C4-2B (cell line): ENCODE data around the gene KRTAP10-3.

Experiments used
- H3K27ac ChIP-seq: fragments of 450-650 bp; 2 replicates; pipeline ENCODE4 v1.5.1; 2017
- ZFX ChIP-seq: fragments of 450-650 bp; IDR thresholded peaks from 2 replicates; pipeline ENCODE4 v1.6.1; 2017
- TF ChIP-seq, protein P1 (sequence below): fragments of 450-650 bp; conservative IDR thresholded peaks from 2 replicates; pipeline ENCODE4 v1.5.1; 2017; ENCODE audit warnings: mild to moderate bottlenecking

KRTAP10-3 gene

DNA sequence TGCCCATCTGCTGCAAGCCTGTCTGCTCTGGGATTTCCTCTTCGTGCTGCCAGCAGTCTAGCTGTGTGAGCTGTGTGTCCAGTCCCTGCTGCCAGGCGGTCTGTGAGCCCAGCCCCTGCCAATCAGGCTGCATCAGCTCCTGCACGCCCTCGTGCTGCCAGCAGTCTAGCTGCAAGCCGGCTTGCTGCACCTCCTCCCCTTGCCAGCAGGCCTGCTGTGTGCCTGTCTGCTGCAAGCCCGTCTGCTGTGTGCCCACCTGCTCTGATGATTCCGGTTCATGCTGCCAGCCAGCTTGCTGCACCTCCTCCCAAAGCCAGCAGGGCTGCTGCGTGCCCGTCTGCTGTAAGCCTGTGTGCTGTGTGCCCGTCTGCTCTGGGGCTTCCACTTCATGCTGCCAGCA, 42.5 kb upstream of the KRTAP10-3 start:
- TF ChIP-seq, protein P1, sequence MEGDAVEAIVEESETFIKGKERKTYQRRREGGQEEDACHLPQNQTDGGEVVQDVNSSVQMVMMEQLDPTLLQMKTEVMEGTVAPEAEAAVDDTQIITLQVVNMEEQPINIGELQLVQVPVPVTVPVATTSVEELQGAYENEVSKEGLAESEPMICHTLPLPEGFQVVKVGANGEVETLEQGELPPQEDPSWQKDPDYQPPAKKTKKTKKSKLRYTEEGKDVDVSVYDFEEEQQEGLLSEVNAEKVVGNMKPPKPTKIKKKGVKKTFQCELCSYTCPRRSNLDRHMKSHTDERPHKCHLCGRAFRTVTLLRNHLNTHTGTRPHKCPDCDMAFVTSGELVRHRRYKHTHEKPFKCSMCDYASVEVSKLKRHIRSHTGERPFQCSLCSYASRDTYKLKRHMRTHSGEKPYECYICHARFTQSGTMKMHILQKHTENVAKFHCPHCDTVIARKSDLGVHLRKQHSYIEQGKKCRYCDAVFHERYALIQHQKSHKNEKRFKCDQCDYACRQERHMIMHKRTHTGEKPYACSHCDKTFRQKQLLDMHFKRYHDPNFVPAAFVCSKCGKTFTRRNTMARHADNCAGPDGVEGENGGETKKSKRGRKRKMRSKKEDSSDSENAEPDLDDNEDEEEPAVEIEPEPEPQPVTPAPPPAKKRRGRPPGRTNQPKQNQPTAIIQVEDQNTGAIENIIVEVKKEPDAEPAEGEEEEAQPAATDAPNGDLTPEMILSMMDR: peak; percentile 45
- peak overlapping the region; percentile 57 for H3K27ac ChIP-seq

DNA sequence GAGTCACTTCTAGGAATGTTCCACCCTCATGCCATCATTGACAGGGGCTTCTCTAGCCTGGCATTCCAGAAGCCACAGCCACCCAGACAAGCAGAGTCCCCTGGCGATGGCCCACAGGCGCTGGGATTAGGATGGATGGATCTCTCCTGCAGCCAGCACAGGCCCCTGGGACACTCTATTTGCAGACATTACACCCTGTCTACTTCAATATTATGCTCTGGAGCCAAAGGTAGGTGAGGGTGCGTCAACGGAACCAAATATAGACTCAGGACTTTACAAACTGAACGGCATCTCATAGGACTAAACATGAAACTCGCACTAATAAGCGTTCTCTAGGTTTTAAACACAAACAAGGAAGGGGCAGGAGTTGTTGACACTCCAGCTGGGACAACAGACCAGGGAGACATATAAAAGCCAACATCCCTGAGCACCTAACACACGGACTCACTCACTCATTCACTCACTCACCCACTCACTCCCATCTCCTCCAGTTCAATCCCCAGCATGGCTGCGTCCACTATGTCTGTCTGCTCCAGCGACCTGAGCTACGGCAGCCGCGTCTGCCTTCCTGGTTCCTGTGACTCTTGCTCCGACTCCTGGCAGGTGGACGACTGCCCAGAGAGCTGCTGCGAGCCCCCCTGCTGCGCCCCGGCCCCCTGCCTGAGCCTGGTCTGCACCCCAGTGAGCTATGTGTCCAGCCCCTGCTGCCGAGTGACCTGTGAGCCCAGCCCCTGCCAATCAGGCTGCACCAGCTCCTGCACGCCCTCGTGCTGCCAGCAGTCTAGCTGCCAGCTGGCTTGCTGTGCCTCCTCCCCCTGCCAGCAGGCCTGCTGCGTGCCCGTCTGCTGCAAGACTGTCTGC, 41.8 kb upstream of the KRTAP10-3 start, which contains the start of gene KRTAP10-7:
Gene KRTAP10-7 (plus strand): TSS at position 480 of the 861 bp plus-strand sequence. CDS start 25 bp downstream, at position 505.
- H3K27ac ChIP-seq: peak within 1 kb of the TSS; percentile 57

DNA sequence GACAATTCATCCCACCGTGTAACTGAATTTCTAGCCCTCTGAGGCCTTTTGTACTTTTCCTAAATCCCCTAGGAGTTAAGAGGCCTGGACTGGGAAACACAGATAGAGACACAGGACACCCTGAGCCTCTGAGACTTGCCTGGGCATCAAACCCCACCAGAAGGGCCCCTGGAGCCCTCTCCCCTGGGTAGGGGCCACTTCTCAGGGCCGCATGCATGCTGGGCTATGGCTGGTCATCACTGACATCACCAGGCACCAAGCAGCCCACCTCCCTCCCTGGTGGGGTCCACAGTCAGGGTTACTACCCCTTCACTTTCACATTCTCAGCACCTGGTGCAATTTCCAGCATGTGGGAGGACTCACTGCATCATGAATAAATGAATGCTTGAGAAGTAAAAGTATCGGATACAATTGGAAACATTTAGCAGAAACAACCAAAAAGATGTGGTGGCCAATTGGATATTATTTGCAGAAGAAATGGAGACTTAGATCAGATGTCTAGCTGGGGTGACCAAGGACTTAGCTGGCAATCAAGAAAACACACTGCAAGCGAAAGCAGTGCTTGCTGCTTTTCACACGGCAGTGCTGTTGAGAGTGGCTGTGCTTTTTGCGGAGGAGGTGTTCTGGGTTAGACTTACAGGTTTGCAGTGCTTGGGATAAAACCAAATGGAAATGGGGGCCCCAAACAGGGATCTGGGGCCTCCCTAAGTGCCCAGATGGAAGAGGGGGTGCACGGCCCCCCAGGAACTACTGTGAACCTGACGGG, 40.9 kb upstream of the KRTAP10-3 start:
- TF ChIP-seq, protein P1: no peak
- no peak for TF ChIP-seq ZFX
- no peak overlapping the region; the same call in 1 of the 2 replicates for H3K27ac ChIP-seq

DNA sequence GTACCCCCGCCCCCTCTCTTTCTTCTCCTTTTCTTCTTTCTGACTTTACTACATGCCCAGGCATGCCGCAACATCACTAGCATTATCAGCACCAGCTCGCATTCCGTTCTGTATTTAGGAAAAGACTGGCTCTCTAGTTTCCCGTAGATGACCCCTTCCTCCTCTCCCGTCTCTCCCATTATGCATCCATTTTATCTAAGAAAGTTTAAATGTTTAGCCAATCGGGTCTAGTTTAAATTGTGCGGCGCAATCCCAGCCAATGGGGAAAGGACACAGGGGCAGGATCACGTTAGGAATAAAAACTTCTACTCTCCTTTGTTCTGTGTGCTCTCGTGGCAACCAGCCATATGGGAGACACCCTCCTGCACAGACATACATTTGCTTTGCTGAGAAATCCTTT, 39.5 kb upstream of the KRTAP10-3 start:
- H3K27ac ChIP-seq: no peak overlapping the region
- TF ChIP-seq, protein P1: no peak
- no peak for TF ChIP-seq ZFX

DNA sequence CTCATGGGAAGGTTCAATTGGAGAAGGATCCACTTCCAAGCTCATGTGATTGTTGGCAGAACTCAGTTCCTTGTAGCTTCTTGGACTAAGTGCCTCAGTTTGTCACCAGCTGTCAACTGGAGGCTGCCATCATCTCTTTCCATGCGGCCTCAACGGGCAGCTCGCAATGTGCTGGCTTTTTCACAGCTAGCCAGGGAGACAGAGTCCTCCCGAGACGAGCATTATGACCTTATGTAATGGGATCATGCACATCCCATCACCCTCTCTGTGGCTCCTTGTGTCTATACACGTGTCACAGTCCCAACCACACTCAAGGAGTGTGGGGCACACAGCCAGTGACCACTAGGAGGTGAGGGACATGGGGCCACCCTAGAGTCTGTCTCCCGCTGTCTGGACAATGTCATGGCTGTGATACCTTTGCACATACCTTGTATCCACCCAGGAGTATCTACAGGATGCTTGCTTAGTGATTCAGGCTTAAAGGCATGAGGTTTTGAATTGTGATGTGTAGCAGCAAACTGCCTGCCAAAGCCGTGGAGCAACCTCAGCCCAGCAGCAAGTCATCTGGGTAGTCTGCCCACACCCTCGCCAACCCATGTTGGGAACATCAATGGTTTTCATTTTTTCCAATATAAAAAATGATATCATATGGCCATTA, 37.6 kb upstream of the KRTAP10-3 start:
- no peak overlapping the region for H3K27ac ChIP-seq
- TF ChIP-seq, protein P1: no peak
- TF ChIP-seq ZFX: no peak

DNA sequence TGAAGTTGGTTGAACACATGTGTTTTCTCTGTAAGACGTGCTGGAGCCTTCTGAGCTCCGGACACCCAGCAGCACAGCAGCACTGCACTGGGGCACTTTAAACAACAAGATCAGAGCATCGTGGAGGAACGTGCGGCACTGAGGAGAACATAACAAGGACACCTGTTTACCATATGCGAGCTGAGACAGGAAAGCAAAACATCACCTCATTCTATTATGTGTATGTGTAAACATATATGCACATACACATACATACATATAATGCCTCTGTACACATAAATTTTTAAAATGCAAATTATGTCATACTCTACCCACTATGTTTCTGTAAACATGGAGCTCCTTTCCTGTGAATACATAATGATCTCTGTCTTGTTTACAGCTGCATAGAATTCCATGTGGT, 36.9 kb upstream of the KRTAP10-3 start:
- no peak for TF ChIP-seq ZFX
- TF ChIP-seq, protein P1: no peak
- H3K27ac ChIP-seq: no peak overlapping the region

DNA sequence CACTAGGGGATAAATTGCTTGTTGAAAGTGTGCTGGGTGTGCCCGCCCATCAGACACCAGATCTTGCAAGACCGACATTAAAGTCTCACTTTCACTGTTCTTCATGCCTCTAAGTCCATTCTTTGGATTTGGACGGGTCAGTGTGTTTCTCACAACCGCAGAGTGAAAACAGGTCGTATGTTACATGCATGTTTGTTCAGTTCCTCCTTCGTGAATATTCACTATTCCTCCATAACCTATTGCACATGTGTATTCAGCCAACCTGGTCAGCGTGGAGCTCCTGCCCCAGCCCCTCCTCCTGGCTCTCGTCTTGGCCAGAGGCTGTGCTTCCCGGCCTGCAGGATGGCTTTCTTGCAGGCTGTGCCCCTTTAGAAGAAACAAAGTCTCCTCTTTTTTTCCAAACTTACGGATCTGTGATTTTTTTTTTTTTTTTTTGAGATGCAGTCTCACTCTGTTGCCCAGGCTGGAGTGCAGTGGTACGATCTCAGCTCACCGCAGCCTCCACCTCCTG, 35.9 kb upstream of the KRTAP10-3 start:
- H3K27ac ChIP-seq: no peak overlapping the region
- no peak for TF ChIP-seq ZFX
- TF ChIP-seq, protein P1: no peak
